Occipital lobe (tissue), 2 donors: ENCODE results near the gene MICAL2. TPM values are rescaled to one million over a fixed set of nuclear protein-coding genes. Genes with fewer than 3 reads are reported as not detected.

Source experiments
- DNase-seq: peaks from one replicate; lab custom pipeline; 2025; lab: John Stamatoyannopoulos, UW
- total RNA-seq: library from RNA; depleted of rRNA; stranded (reverse); fragments of >200 nt; gene quantifications from one replicate; pipeline ENCODE4 v1.2.3, GENCODE V29; 2014

Gene MICAL2, protein sequence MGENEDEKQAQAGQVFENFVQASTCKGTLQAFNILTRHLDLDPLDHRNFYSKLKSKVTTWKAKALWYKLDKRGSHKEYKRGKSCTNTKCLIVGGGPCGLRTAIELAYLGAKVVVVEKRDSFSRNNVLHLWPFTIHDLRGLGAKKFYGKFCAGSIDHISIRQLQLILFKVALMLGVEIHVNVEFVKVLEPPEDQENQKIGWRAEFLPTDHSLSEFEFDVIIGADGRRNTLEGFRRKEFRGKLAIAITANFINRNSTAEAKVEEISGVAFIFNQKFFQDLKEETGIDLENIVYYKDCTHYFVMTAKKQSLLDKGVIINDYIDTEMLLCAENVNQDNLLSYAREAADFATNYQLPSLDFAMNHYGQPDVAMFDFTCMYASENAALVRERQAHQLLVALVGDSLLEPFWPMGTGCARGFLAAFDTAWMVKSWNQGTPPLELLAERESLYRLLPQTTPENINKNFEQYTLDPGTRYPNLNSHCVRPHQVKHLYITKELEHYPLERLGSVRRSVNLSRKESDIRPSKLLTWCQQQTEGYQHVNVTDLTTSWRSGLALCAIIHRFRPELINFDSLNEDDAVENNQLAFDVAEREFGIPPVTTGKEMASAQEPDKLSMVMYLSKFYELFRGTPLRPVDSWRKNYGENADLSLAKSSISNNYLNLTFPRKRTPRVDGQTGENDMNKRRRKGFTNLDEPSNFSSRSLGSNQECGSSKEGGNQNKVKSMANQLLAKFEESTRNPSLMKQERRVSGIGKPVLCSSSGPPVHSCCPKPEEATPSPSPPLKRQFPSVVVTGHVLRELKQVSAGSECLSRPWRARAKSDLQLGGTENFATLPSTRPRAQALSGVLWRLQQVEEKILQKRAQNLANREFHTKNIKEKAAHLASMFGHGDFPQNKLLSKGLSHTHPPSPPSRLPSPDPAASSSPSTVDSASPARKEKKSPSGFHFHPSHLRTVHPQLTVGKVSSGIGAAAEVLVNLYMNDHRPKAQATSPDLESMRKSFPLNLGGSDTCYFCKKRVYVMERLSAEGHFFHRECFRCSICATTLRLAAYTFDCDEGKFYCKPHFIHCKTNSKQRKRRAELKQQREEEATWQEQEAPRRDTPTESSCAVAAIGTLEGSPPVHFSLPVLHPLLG
- total RNA-seq: 28.2 TPM

DNA sequence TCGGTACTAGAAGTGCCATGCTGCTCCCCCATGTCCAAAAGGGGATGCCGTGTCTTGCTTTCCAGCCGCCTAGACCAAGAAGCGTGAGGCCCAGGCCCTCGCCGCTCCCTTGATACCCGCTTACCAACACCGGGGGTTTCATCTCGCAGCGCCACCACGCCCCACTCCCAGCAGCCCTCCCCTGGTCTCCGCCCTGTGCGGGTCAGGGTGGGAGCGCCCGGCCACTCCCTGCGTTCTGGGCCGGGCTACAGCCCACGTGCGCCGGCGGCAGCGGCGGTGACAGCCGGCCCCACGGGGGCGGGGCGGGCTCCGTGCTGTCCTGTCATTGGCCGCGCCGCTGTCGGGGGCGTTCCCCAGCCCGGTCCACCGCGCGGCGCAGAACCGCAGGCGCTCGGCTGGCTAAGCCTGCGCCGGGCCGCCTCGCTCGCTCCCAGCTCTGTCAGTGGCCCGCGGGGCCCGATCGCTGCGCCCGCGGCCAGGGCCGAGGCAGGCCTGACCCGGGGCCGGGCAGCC lies at the start of gene MICAL2:
Gene MICAL2, plus strand, starts transcription at position 390 of the 513 bp plus-strand sequence. CDS start 51,566 bp downstream, outside the sequence.
- peak; percentile 80 for DNase-seq

DNA sequence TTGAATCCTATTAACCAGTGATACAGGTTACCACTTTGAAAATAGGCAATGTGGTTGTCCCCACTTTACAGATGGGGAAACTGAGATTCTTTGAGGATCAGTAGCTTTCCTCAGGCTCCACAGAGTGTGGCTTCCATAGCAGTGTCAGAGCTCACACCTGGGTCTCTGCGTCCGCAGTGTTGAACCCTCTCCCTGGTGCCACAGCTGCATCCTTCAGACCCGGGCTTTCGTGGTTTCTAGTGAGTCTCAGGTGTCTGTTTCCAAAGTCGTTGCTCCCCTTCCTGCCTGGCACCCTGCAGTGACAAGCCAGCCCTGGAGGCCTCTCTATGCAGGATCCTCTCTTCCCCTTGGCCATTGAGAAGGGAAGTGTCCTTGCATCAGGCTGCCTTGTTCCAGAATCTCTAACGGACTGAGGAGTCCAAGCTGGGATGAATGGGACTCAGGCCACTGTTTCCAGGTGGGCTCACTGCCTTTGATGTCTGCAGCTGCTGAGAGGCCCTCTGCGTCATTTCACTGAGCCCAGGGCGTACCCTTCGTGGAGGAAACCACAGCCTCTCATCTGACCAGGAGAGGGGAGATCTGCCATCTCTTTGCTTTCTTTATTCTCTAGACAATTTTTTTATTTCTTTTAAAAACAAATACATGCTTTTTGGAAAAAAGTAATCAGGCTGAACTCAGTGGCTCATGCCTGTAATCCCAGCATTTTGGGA lies 48.4 kb upstream of the MICAL2 start:
- no peak for DNase-seq

DNA sequence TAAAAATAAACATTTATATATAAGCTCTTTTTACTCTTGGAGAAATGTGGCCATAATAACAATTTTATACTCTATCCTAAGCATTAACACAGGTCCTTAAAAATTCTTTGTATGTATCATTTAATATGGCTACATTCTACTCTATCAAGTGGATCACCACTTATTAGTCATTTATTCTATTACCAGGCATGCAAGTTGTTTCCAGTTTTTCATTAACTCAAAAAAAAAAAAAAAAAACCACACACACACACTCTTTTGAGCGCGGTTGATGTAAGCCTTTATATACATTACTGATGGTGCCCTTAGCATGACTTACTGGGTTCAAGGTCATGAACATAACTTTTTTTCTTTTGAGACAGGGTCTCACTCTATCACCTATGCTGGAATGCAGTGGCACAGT lies 47.1 kb upstream of the MICAL2 start:
- no peak for DNase-seq

DNA sequence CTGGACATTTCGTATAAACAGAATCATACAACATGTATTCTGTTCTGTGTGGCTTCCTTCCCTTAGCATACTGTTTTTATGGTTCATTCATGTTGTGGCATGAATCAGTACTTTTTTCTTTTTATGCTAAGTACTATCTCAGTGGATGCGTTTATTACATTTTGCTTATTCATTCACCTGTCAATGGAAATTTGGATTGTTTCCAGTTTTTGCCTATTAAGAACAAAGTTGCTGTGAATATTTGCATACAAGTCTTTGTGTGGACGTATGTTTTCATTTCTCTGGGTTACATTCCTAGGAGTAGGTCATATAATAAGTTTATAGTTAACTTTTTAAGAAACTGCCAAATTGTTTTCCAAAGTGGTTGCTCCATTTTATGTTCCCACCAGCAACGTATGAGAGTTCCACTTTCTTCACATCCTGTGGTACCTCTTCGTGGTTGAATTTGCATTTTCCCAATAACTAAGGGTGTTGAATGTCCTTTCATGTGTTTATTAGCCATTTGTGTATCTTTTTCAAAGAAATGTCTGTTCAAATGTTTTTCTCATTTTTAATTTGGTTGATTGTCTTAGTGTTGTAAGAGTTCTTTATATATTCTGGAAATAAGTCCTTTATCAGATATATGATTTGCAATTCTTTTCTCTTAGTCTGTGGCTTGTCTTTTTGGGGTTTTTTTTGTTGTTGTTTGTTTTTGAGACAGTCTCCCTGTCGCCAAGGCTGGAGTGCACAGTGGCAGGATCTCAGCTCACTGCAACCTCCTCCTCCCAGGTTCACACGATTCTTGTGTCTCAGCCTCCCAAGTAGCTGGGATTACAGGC lies 46.0 kb upstream of the MICAL2 start:
- DNase-seq: no peak

DNA sequence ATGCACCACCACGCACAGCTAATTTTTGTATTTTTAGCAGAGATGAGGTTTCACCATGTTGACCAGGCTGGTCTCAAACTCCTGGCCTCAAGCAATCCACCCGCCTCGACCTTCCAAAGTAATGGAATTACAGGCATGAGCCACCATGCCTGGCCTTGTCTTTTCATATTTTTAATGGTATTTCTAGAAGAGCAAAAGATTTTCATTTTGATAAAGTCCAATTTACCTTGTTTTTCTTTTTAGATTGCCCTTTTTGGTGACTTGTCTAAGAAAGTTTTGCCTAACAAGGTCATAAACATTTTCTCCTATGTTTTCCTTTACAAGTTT lies 45.5 kb upstream of the MICAL2 start:
- DNase-seq: no peak

DNA sequence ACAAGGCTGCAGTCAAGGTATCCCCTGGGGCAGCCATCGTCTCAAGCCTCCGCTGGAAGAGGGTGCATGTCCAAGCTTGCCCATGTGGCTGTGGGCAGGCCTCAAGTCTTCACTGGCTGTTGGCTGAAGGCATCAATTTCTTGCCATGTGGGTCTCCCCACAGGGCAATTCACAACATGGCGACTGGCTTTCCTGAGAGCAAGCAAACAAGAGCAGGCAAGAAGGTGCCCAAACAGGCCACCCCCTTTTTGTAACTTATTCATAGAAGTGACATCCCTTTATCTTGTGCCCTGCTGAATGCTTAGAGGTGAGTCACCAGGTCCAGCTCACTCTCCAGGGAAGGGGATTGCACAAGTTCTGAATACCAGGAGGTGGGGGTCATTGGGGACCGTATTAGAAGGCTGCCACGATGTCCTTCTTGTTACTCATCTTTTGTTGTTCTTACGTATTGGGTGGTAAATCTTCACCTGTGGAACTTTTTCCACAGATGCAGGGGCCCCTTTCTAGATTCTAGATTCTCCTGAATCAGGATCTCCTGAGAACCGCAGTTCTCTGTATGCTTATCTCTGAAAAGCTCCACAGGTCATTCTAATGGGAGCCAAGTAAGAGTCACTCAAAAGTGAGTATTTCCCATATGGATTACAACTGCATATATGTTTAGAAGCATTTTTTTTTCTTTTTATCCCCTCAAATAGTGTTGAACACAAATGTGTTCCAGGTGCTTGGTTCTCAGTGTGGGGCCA lies 44.2 kb upstream of the MICAL2 start:
- DNase-seq: no peak

DNA sequence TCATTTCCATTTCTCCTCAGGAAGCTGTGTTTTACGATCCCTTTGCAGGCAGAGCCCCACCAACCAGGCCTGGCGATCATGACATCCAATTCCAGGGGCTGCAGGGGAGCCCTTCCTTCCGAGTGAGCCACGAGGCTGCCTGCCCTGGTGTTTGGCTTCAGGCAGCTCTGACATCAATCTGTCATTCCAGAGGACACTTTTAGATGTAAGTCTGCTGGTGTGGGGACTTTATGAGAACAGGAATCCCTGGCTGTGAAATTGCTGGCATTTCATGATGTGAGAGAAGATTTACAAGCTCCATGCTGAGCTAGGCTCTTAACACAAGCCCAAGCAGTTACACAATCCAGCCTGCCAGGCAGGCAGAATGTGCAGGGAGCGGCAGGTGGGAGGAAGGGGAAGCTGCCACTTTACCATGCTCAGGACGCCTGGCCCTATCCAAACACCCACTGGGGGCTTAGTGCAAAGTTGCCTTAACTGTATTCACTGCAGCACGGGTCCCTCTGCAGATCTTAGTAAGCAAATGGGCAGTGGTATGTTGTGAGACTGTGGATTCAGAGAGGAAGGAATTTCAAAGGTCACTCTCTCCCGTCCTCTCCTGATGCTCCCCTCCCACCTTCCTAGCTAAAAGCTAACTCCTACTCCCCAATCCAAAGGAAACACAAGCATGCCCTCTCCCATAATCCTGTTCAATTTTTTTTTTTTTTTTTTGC lies 43.4 kb upstream of the MICAL2 start:
- DNase-seq: peak; percentile 52

DNA sequence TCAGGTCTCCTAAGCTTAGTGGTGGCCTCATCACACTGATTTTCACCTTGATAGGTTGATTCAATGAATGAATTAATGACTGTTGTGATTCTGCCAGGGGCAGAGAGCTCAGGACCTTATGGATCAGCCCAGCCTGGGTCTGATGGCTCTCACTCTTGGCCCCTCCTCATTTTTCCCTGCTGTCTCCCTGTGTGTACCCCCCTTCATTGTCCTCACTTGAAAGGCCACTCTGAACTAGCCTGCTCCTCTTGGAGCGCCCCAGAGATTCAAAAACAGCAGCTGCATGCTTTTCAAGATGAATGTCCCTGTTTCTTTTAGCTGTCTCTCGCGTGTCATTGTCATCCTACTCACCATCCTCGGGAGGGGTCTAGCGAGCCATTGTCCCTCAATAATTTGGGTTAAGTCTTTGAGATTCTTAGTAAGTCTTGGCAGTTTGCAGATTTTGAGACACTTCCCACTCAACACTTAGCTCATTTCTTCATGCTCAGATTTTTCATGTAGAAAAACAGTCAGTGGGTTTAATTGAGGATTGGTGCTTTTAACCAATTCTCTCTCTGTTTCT lies 42.5 kb upstream of the MICAL2 start:
- DNase-seq: no peak

DNA sequence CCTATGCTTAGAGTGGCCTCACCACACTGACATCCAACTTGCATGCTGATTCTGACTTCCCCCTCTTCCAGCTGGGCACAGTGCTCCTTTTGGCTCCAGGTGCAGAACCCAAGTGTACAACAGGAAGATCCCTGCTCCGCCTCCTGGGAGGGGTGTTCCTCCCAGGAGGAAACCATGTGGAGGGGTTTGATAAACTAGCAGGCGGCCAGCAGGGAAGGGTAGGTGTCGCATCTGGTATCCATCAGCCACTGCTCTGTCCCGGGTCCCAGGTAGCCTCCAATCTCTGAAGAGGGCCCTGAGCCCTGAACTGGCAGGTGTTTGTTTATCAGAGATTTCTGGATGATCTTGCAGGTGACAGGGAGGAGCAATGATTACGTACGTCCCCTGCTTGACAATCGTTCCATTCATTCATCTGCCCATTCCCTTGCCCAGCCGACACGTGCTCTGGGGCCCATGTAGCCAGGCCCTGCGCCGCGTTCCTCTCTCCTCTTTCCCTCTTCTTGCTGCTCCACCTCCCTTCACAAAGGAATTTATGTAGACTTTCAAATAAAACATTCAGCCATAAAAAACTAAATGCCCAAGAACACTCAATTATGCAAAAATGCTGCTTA lies 41.2 kb upstream of the MICAL2 start:
- DNase-seq: no peak

DNA sequence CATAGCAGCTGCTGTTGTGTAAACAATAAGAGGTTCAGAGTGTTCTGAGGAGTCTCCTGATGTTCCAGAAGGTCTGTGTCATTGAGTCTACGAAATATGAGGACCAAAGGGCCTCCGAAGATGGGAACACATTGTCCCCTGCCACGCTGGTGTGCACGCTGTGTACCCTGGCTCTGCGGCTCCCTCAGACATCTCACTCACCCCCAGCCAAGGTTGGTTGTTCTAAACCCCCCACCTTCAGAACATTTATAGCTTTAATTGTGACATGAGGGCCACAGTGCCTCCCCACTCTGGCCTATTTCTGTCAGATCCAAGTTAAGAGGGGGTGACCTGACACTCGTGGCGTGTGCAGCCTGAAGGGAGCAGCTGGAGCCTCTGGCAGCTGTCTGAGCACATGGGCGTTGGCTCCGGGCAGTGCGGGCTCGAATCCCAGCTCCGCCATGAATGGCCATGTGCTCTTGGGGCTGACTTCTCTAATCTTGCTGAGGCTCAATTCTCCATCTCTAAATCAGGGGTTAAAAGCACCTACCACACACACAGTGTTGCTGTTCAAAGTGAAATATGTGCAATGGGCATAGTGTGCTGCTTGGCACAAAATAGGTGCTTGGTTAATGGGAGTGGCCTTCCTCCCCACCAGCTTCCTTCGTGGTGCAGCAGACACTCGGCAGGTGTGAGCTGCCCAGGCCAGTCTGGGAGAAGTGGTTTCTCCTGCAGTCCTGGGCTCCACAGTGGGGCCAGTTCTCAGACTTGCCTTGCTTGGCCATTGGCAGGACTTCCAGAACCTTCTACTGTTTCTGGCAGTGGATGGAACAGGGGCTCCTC lies 39.7 kb upstream of the MICAL2 start:
- DNase-seq: no peak

DNA sequence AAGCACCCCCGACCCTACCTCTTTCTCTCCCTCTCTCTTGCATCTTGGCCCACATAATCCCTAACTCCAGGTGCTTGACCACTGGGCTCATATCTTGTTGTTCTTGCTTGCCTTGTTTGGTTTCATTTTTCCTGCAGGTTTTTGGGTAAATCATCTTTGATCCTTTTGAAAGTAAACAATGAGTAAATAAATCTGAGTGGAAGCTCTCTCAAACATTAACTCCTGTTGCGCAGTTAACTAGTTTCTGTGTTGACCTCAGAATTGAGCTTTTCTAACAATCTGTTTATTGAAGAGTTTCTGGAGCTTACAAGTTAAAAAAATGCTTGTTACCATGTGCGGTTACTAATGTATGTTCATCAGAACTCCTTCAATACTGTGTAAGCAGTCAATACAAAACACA lies 38.8 kb upstream of the MICAL2 start:
- DNase-seq: no peak

DNA sequence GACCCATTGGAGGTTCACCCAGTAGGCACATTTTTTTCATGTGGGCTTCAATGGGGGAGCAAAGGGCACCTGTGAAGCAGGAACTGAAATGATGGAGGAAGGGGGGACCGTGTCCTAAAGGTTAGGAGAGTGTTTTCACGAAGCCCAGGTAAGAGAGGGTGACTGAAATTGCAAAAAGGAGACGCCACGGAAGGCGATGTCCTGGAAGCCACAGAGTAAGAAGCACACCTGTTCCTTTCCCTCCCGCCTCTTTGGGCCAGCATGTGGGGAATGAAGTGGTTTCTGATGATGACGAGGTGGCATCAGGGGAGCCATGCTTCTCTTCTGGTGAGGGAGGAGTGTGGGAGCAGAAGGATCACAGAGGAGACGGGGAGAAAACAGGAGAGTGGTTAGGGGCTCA lies 37.0 kb upstream of the MICAL2 start:
- DNase-seq: no peak

DNA sequence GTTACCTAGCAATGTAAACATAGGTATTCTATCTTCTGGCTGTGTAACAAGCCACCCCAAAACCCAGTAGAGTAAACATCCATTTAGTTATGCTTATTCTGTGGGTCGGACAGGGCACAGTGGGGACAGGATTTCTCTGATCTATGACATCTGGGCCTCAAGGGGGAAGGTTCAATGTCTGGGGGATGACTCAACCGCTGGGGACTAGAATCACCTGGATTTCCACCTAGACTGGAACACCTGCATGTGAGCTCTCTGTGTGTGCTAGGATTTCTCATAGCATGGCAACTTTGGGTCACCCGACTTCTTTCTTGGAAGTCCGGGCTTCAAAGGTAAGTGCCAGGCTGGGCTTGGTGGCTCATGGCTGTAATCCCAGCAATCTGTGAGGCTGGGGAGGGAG lies 36.5 kb upstream of the MICAL2 start:
- no peak for DNase-seq

DNA sequence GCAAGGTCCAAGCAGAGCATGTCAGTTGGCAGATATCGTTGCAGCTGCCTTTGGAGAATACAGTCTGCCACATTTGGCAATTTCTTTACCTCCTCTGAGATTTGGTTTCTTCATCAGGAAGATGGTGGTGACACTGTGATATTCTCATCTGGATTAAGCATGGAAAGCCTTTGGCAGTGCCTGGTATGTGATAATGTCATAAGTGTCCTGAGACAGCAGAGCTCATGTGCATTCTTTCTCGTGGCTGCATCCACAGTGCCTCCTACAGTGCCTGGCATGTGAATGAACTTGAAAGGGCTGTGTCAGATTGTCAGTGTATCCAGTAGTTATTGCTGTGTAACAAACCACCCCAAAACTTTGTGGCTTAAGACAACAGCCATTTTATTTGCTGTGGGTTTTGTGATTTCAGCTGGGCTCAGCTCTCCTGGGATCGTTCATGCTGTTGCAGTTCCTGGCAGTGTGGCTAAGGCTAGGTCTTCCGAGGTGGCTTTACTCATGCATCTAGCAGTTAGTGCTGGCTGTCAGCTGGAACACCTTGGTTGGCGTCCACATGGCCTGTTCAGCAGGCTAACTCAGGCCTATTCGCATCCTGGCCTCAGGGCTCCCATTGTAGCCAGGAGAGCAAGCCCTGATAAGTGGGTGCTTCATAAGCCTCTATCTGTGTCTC lies 35.7 kb upstream of the MICAL2 start:
- no peak for DNase-seq

DNA sequence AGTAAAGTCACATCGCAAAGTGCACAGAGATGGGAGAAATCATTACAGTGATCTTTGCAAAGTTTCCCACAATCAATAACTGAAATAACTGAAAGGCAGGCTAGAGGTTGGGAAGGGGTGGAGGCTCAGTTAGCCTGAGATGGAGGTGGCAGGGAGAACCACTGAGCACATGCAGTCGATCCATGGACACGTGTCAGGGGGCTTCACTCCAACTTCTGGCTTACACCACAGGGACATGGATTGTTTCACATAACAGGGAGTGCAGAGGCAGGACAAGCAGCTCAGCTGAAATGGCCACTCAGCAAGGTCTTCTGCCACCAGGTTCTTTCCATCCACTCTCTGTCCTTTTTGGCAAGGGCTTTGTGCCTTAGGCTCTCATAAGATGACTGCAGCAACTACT lies 35.1 kb upstream of the MICAL2 start:
- DNase-seq: no peak

DNA sequence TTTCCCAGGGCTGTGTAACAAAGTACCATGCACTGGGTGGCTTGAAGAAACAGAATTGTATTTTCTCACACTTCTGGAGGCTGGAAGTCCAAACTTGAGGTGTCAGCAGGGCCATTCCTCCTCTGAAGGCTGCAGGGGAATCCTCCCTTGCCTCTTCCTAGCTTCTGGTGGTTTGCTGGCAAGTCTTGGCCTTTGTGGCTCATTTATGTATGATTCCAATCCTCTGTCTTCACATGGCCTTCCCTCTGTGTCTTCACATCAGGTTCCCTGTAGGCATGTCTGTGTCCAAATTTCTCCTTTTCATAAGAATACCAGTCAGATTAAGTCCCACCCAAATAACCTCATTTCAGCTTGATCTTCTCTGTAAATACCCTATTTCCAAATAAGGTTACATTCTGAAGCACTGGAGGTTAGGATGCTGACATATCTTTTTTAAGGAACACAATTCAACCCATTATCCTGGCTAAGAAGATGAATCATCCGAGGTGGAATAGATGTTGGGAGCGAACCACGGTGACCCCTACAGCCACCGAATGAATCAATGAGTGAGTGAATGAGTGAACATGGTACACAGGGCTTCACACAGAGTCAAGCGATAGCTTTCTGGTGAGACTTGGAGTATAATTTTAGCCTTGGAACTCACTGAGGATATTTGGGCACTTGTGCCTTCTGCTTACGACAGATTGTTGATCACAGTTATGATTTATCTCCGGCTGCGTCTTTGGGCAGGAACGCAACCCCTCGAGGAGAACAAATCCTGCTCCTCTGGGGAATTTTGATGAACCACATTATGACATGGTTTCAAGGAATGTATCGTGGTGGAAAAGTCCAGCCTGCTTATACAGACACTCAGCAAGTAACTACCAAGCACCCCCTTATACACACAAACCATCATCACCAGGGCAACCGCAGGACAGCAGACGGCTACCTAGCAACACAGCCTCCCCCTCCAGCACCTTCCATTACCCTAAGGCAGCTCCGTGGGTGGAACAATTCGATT lies 34.3 kb upstream of the MICAL2 start:
- no peak for DNase-seq
